H1 (cell line): ENCODE data around the gene CUX1. TPM values are rescaled to one million over a fixed set of nuclear protein-coding genes. Genes with fewer than 3 reads are reported as not detected.

Experiments used
- CTCF ChIA-PET: fragments of 300-600 bp; sonication (Branson Sonifier 250); formaldehyde crosslinking; loops from one replicate; lab custom pipeline; 2021; ENCODE audit not compliant: partially characterized antibody; lab: Charles Lee
- POLR2A ChIA-PET: fragments of 300-600 bp; sonication (Branson Sonifier 250); formaldehyde crosslinking; loops from one replicate; lab custom pipeline; 2021; ENCODE audit warnings: inconsistent platforms; ENCODE audit not compliant: partially characterized antibody; lab: Charles Lee
- DNase-seq, 2 experiments: peaks; one replicate each; pipeline versions ENCODE4 v3.0.0 to v3.0.0-alpha.2; 2010 to 2022; ENCODE audit warnings: low spot score in 2 of 2, low read depth in 1 of 2, mixed read lengths in 1 of 2
- FAIRE-seq: peaks from 2 replicates; lab custom pipeline; 2011; peaks lifted over from hg19 to GRCh38; lab: Jason Lieb, UNC
- H2AFZ ChIP-seq: 2 replicates; pipeline ENCODE4 v1.8.1; 2012; ENCODE audit warnings: low read length, inconsistent platforms
- H2AK5ac ChIP-seq: 2 replicates; pipeline ENCODE4 v1.6.1; 2013; ENCODE audit warnings: low read depth, low read length
- H2BK120ac ChIP-seq: replicated peaks from 2 replicates; pipeline ENCODE3; 2013; ENCODE audit warnings: low read depth, low read length, inconsistent platforms
- H2BK12ac ChIP-seq: 2 replicates; pipeline ENCODE4 v1.6.1; 2013; ENCODE audit warnings: low read depth, low read length
- H2BK15ac ChIP-seq: 2 replicates; pipeline ENCODE4 v1.6.1; 2013; ENCODE audit warnings: low read length
- H2BK20ac ChIP-seq: 2 replicates; pipeline ENCODE4 v1.6.1; 2013; ENCODE audit warnings: low read length
- H2BK5ac ChIP-seq: 2 replicates; pipeline ENCODE4 v1.6.1; 2013; ENCODE audit warnings: low read depth, low read length
- H3K14ac ChIP-seq: 2 replicates; pipeline ENCODE4 v1.6.1; 2013; ENCODE audit warnings: inconsistent platforms; ENCODE audit not compliant: insufficient read length
- H3K18ac ChIP-seq: 2 replicates; pipeline ENCODE4 v1.6.1; 2013; ENCODE audit warnings: low read length; ENCODE audit errors: extremely low read depth
- H3K23ac ChIP-seq: 2 replicates; pipeline ENCODE4 v1.6.1; 2013; ENCODE audit warnings: inconsistent platforms; ENCODE audit not compliant: insufficient read length
- H3K23me2 ChIP-seq: 2 replicates; pipeline ENCODE4 v1.6.1; 2013; ENCODE audit warnings: low read depth, low read length
- H3K27ac ChIP-seq: 2 replicates; pipeline ENCODE4 v1.6.1; 2011; ENCODE audit warnings: low read depth, low read length, inconsistent platforms
- H3K27me3 ChIP-seq, 4 experiments: replicated peaks in 1 of 4; 1 replicate in 1 of 4; 2 replicates in 3 of 4; pipeline versions ENCODE4 v1.6.1 to v1.8.1; 2011 to 2013; ENCODE audit warnings: low read length in 3 of 4, mild to moderate bottlenecking in 3 of 4, inconsistent platforms in 2 of 4, mixed read lengths in 2 of 4, moderate library complexity in 1 of 4; ENCODE audit not compliant: control insufficient read depth in 3 of 4, insufficient read depth in 3 of 4; ENCODE audit errors: extremely low read depth in 1 of 4
- H3K36me3 ChIP-seq, 4 experiments: 2 replicates each; pipeline versions ENCODE4 v1.6.1 to v1.8.1; 2011 to 2013; ENCODE audit warnings: mild to moderate bottlenecking in 4 of 4, low read length in 3 of 4, moderate library complexity in 2 of 4, control low read depth in 1 of 4, inconsistent platforms in 1 of 4; ENCODE audit not compliant: insufficient read depth in 4 of 4, control insufficient read depth in 2 of 4
- H3K4ac ChIP-seq: replicated peaks from 2 replicates; pipeline ENCODE3; 2013; ENCODE audit warnings: low read length, low read depth, mixed read lengths, inconsistent platforms; ENCODE audit not compliant: insufficient read length
- H3K4me1 ChIP-seq, 4 experiments: replicated peaks in 1 of 4; 1 replicate in 1 of 4; 2 replicates in 3 of 4; pipeline versions ENCODE4 v1.6.1 to v1.8.1; 2011 to 2013; ENCODE audit warnings: low read length in 3 of 4, inconsistent platforms in 2 of 4, mixed read lengths in 1 of 4; ENCODE audit not compliant: insufficient read depth in 4 of 4, control insufficient read depth in 3 of 4
- H3K4me2 ChIP-seq, 2 experiments: 2 replicates each; pipeline versions ENCODE4 v1.6.1 to v1.8.1; 2011 to 2013; ENCODE audit warnings: low read depth in 2 of 2, low read length in 2 of 2, control low read depth in 1 of 2, inconsistent platforms in 1 of 2, mild to moderate bottlenecking in 1 of 2; ENCODE audit not compliant: insufficient read depth in 1 of 2
- H3K4me3 ChIP-seq, 4 experiments: fragments of 200-600, 300-600 bp in 1 of 4; sonication (generic), shearing (Covaris generic), sonication (Bioruptor Twin) in 1 of 4; 2 replicates each; pipeline versions ENCODE4 v1.5.1 to v1.8.1; 2011 to 2016; ENCODE audit warnings: low read length in 4 of 4, low read depth in 3 of 4, control low read depth in 2 of 4, inconsistent platforms in 2 of 4, mild to moderate bottlenecking in 2 of 4, mixed read lengths in 1 of 4, moderate library complexity in 1 of 4; ENCODE audit not compliant: insufficient read depth in 2 of 4; ENCODE audit errors: extremely low read depth in 1 of 4
- H3K56ac ChIP-seq: replicated peaks from 2 replicates; pipeline ENCODE3; 2013; ENCODE audit warnings: low read depth, mild to moderate bottlenecking, mixed read lengths, low read length, inconsistent platforms; ENCODE audit not compliant: insufficient read length
- H3K79me1 ChIP-seq: 2 replicates; pipeline ENCODE4 v1.6.1; 2013; ENCODE audit warnings: low read depth, low read length, control low read depth
- H3K79me2 ChIP-seq, 2 experiments: 2 replicates each; pipeline versions ENCODE4 v1.6.1 to v1.8.1; 2012 to 2013; ENCODE audit warnings: low read length in 2 of 2, mild to moderate bottlenecking in 2 of 2, inconsistent platforms in 1 of 2; ENCODE audit not compliant: insufficient read depth in 2 of 2, control insufficient read depth in 1 of 2
- H3K9ac ChIP-seq, 4 experiments: replicated peaks in 1 of 4; 1 replicate in 1 of 4; 2 replicates in 3 of 4; pipeline versions ENCODE4 v1.6.1 to v1.8.1; 2011 to 2013; ENCODE audit warnings: low read depth in 3 of 4, low read length in 3 of 4, control low read depth in 2 of 4, mild to moderate bottlenecking in 2 of 4, moderate library complexity in 2 of 4, inconsistent platforms in 1 of 4; ENCODE audit errors: extremely low read depth in 1 of 4
- H3K9me3 ChIP-seq, 2 experiments: 2 replicates each; pipeline versions ENCODE4 v1.6.1 to v1.8.1; 2012 to 2013; ENCODE audit warnings: mild to moderate bottlenecking in 2 of 2, moderate library complexity in 2 of 2, control low read depth in 1 of 2, inconsistent platforms in 1 of 2, low read depth in 1 of 2, low read length in 1 of 2, mixed read lengths in 1 of 2; ENCODE audit not compliant: insufficient read depth in 2 of 2
- H4K20me1 ChIP-seq, 2 experiments: replicated peaks in 1 of 2; 2 replicates each; pipeline versions ENCODE3 to v1.8.1; 2011 to 2013; ENCODE audit warnings: inconsistent platforms in 2 of 2, low read length in 2 of 2, mild to moderate bottlenecking in 1 of 2; ENCODE audit not compliant: insufficient read depth in 2 of 2, control insufficient read depth in 1 of 2
- H4K5ac ChIP-seq: 2 replicates; pipeline ENCODE4 v1.6.1; 2013; ENCODE audit warnings: low read length, low read depth, mixed read lengths, inconsistent platforms; ENCODE audit not compliant: insufficient read length
- H4K8ac ChIP-seq: 2 replicates; pipeline ENCODE4 v1.8.0; 2013; ENCODE audit warnings: mild to moderate bottlenecking, moderate library complexity, low read length, inconsistent platforms; ENCODE audit not compliant: insufficient read depth; ENCODE audit errors: extremely low read depth
- H4K91ac ChIP-seq: replicated peaks from 2 replicates; pipeline ENCODE3; 2013; ENCODE audit warnings: low read length, mixed read lengths, inconsistent platforms; ENCODE audit not compliant: insufficient read length
- EZH2 ChIP-seq: fragments of 200-600 bp; sonication (generic); IDR thresholded peaks from 2 replicates; pipeline ENCODE4 v1.7.1; 2012; ENCODE audit warnings: low read depth, mild to moderate bottlenecking, moderate library complexity, low read length, inconsistent platforms; ENCODE audit not compliant: severe bottlenecking
- MAFK ChIP-seq: IDR thresholded peaks from 2 replicates; pipeline ENCODE4 v1.6.1; 2012; ENCODE audit warnings: low read depth, mild to moderate bottlenecking, improper control_type of control experiment, low read length
- SIX5 ChIP-seq: IDR thresholded peaks from 2 replicates; pipeline ENCODE4 v1.6.1; 2011; ENCODE audit warnings: mild to moderate bottlenecking, low read depth, low read length
- WGBS, 2 experiments: shearing (Covaris generic) in 1 of 2; methylation state at CpG; one replicate each; pipeline versions ENCODE4 v1.1.6 to v1.1.7; 2013 to 2015; ENCODE audit warnings: low lambda C conversion rate in 2 of 2, mixed read lengths in 2 of 2, inconsistent platforms in 1 of 2, low coverage in 1 of 2, missing lambda C conversion rate in 1 of 2; ENCODE audit not compliant: insufficient replicate concordance in 2 of 2, insufficient coverage in 1 of 2, insufficient read length in 1 of 2; ENCODE audit errors: extremely low coverage in 1 of 2, missing lambda C conversion rate in 1 of 2; 5-methylcytosine and 5-hydroxymethylcytosine counted together
- polyA plus RNA-seq, 7 experiments: library from polyadenylated mRNA; depleted of rRNA in 3 of 7; stranded (reverse) in 5 of 7; unstranded in 2 of 7; fragments of >200 nt in 5 of 7; fragments of 200-250 nt in 2 of 7; gene quantifications; 1 replicate in 5 of 7; 2 replicates in 1 of 7; 4 replicates in 1 of 7; pipeline versions ENCODE4 v1.2.1 to v1.2.3, GENCODE V29; 2011 to 2013; ENCODE audit warnings: missing spikeins in 2 of 7, mixed read lengths in 2 of 7
- total RNA-seq: library from RNA; stranded (reverse); fragmentation: NEBNext Ultra II Directional; extraction: Animal tissue kit (Norgen Biotek cat#: 25700); gene quantifications from 2 replicates; pipeline ENCODE4 v1.2.1, GENCODE V29; 2021

The CUX1 gene
- total and polyA plus RNA-seq, 2 of the 8 experiments (the other 6 are each of a cell fraction or from before 2014, with no cell fraction given): 21.6 to 65.9 TPM

DNA sequence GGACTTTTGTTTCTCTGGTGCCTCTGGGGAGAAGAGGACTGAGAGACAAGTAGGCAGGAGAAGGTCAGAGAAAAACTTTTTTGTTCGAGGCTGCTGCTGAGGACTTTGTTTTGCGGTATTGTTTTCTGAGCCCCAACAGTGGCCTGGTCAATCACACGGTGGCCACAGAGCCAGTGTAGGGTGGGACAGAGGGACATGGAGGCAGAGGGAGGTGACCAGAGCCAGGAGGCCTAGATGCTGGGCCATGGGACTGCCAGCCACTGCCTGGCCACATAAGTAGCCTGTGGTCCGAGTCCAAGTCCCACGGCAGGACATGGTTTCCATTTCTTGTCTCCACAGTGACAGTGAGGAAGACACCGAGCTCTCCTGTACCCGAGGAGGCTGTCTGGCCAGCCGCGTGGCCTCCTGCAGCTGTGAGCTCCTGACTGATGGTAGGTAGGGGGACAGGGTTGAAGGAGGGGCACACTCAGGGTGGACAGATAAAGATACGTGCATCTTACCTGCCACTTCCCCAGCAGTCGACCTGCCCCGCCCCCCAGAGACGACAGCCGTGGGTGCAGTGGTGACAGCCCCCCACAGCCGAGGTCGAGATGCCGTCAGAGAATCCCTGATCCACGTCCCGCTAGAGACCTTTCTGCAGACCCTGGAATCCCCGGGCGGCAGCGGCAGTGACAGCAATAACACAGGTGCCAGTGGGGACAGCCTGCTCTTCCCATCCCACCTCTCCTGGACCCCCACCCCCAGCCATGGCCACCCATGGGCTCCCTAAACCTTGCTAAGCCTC is 496.8 kb downstream of the CUX1 start:
- H2AK5ac ChIP-seq: no peak overlapping the region
- H3K27ac ChIP-seq: no peak overlapping the region
- H4K5ac ChIP-seq: no peak overlapping the region
- H2BK20ac ChIP-seq: no peak overlapping the region
- no peak overlapping the region for H2BK5ac ChIP-seq
- no peak overlapping the region for H2BK120ac ChIP-seq
- H3K79me1 ChIP-seq: no peaks in the 10 kb centered on the region
- peaks cover 0 to 5% (median 2%) of the 10 kb centered on the region in 4 experiments; a peak in 4 of 7 replicates for H3K4me1 ChIP-seq
- H4K91ac ChIP-seq: no peak overlapping the region
- H2BK12ac ChIP-seq: no peak overlapping the region
- no peak for FAIRE-seq
- H3K4me2 ChIP-seq: no peak overlapping the region
- no peaks in the 10 kb centered on the region for H3K9me3 ChIP-seq
- H3K79me2 ChIP-seq: no peaks in the 10 kb centered on the region
- POLR2A ChIA-PET: no interaction called here
- DNase-seq: no peak
- no peak overlapping the region for H3K4ac ChIP-seq
- H4K20me1 ChIP-seq: no peaks in the 10 kb centered on the region
- H4K8ac ChIP-seq: no peak overlapping the region
- peaks cover 0 to 4% (median 3%) of the 10 kb centered on the region in 4 experiments; a peak in 3 of 8 replicates for H3K36me3 ChIP-seq
- H3K27me3 ChIP-seq: no peaks in the 10 kb centered on the region
- H3K14ac ChIP-seq: no peak overlapping the region
- no peak overlapping the region for H2AFZ ChIP-seq
- no peak overlapping the region for H2BK15ac ChIP-seq
- H3K56ac ChIP-seq: no peak overlapping the region
- H3K23me2 ChIP-seq: no peaks in the 10 kb centered on the region
- CTCF ChIA-PET: interaction anchor here (1.1 kb wide), 1 partner anchor 7 kb away, joined by 3 read pairs; no protein-coding TSS in a partner anchor
- no peak overlapping the region for H3K4me3 ChIP-seq
- no peak overlapping the region for H3K9ac ChIP-seq
- H3K23ac ChIP-seq: no peak overlapping the region
- no peak overlapping the region for H3K18ac ChIP-seq
- WGBS, 2 experiments: 96% methylated on average over 17 of the region's 22 CpGs; no CpG with 5 or more reads in 1 of the 2 experiments
- no peak for TF ChIP-seq EZH2
- TF ChIP-seq MAFK: no peak
- no peak for TF ChIP-seq SIX5
